Hepatocyte (in vitro differentiated cells): Measurements from ENCODE around the gene RPL28. TPM values are rescaled to one million over a fixed set of nuclear protein-coding genes. Genes with fewer than 3 reads are reported as not detected.

ENCODE experiments used
- DNase-seq: peaks from one replicate; pipeline ENCODE4 v3.0.0-alpha.2; 2016; ENCODE audit warnings: low spot score
- H2AFZ ChIP-seq: fragments of 200-600 bp; sonication (generic); 2 replicates; pipeline ENCODE4 v1.6.0; 2016; ENCODE audit warnings: antibody characterized with exemption, mild to moderate bottlenecking
- H3K27ac ChIP-seq: fragments of 200-600 bp; sonication (generic); 2 replicates; pipeline ENCODE4 v1.5.1; 2016; ENCODE audit warnings: mild to moderate bottlenecking
- H3K27me3 ChIP-seq: fragments of 200-600 bp; sonication (generic); 2 replicates; pipeline ENCODE4 v1.6.1; 2016
- H3K36me3 ChIP-seq: fragments of 200-600 bp; sonication (generic); replicated peaks from 2 replicates; pipeline ENCODE4 v1.5.1; 2016; ENCODE audit warnings: low read depth; ENCODE audit not compliant: insufficient read depth
- H3K4me1 ChIP-seq: fragments of 200-600 bp; sonication (generic); 2 replicates; pipeline ENCODE4 v1.5.1; 2016; ENCODE audit warnings: mild to moderate bottlenecking, moderate library complexity; ENCODE audit not compliant: insufficient read depth
- H3K4me2 ChIP-seq: fragments of 200-600 bp; sonication (generic); 2 replicates; pipeline ENCODE4 v1.6.0; 2016
- H3K4me3 ChIP-seq: fragments of 200-600 bp; sonication (generic); 2 replicates; pipeline ENCODE4 v1.5.1; 2016; ENCODE audit warnings: mild to moderate bottlenecking
- H3K79me2 ChIP-seq: fragments of 200-600 bp; sonication (generic); 2 replicates; pipeline ENCODE4 v1.6.0; 2017; ENCODE audit warnings: mild to moderate bottlenecking
- H3K9me2 ChIP-seq: fragments of 200-600 bp; sonication (generic); replicated peaks from 2 replicates; pipeline ENCODE4 v1.6.0; 2017; ENCODE audit warnings: mild to moderate bottlenecking; ENCODE audit not compliant: insufficient read depth
- H3K9me3 ChIP-seq: fragments of 200-600 bp; sonication (generic); 2 replicates; pipeline ENCODE4 v1.5.1; 2016; ENCODE audit warnings: low read depth, mild to moderate bottlenecking
- H4K20me1 ChIP-seq: fragments of 200-600 bp; sonication (generic); 2 replicates; pipeline ENCODE4 v1.6.0; 2016; ENCODE audit warnings: mild to moderate bottlenecking; ENCODE audit not compliant: insufficient read depth, poor library complexity, severe bottlenecking
- CTCF ChIP-seq: fragments of 200-600 bp; sonication (generic); IDR thresholded peaks from 2 replicates; pipeline ENCODE4 v1.5.1; 2016; ENCODE audit warnings: antibody characterized with exemption, mild to moderate bottlenecking; ENCODE audit not compliant: poor library complexity
- EZH2 ChIP-seq: fragments of 200-600 bp; sonication (generic); IDR thresholded peaks from 2 replicates; pipeline ENCODE4 v1.6.1; 2016; ENCODE audit warnings: antibody characterized with exemption, mild to moderate bottlenecking, borderline replicate concordance
- EZH2phosphoT487 ChIP-seq: fragments of 200-600 bp; sonication (generic); IDR thresholded peaks from one replicate; pipeline ENCODE4 v1.6.1; 2018; ENCODE audit warnings: antibody characterized with exemption, mild to moderate bottlenecking, low read depth, moderate library complexity; ENCODE audit not compliant: unreplicated experiment, severe bottlenecking
- WGBS: methylation state at CpG from one replicate; pipeline ENCODE4 v1.1.6; 2016; ENCODE audit warnings: low lambda C conversion rate; ENCODE audit errors: missing lambda C conversion rate; 5-methylcytosine and 5-hydroxymethylcytosine counted together
- polyA plus RNA-seq: library from polyadenylated mRNA; unstranded; fragments of >200 nt; fragmentation: Nextera tagmentation; extraction: Ambion mirVana; gene quantifications from 2 replicates; pipeline ENCODE4 v1.2.1, GENCODE V29; 2016
- total RNA-seq: library from RNA; depleted of rRNA; stranded (reverse); fragments of >200 nt; gene quantifications from 2 replicates; pipeline ENCODE4 v1.2.3, GENCODE V29; 2014

The RPL28 gene
- total and polyA plus RNA-seq, 2 experiments from 2014 or later: 437 to 604 TPM

GRCh38 chr19:55391702-55392615 is 6.2 kb downstream of the RPL28 start:
- TF ChIP-seq EZH2phosphoT487: no peak
- no peak for TF ChIP-seq CTCF
- TF ChIP-seq EZH2: no peak
- Histone ChIP-seq H3K4me1 (peaks cover 19% of the 10 kb centered on the region), H3K9me3 (no peaks in the 10 kb centered on the region), H3K27ac (no peak overlapping the region), H4K20me1 (peaks cover 39% of the 10 kb centered on the region), H2AFZ (no peak overlapping the region), H3K4me3 (no peak overlapping the region), H3K27me3 (no peaks in the 10 kb centered on the region), H3K79me2 (peaks cover 27% of the 10 kb centered on the region), H3K9me2 (no peaks in the 10 kb centered on the region), H3K36me3 (no peaks in the 10 kb centered on the region), H3K4me2 (no peak overlapping the region)
- WGBS: 53% methylated on average over 18 of the region's 18 CpGs
- DNase-seq: no peak

GRCh38 chr19:55392820-55393761 is 7.4 kb downstream of the RPL28 start:
- H3K27me3 ChIP-seq: no peaks in the 10 kb centered on the region

DNA sequence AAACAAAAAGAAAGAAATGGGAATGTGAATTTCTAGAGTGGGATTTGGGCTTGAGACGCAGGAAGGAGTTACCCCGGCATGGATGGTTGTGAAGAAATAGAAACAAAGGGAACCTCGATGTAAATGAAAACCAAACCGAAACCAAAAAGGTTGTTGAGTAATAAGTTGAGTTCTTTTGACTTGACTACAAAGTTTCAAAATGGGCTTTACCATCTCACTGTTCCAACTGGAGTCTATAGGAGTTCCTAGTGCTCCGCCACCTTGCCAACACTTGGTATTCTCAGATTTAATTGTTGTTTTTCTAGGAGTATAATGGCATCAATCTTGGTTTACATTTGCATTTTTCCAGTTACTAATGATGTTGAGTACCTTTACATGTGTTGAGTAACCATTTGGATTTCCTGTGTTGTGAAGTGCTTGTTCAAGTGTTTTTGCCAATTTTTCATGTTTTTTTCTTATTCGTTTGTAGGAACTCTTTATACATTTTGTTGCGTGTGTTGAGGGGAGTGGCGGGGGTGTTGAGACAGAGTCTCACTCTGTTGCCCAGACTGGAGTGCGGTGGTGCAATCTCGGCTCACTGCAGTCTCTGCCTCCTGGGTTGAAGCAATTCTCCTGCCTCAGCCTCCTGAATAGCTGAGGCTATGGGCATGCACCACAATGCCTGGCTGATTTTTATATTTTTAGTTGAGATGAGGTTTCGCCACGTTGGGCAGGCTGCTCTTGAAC is 12.6 kb downstream of the RPL28 start:
- H4K20me1 ChIP-seq: no peaks in the 10 kb centered on the region
- no peaks in the 10 kb centered on the region for H3K9me2 ChIP-seq
- no peak overlapping the region for H3K27ac ChIP-seq

More at GRCh38 chr19:55392820-55393761, 7.4 kb downstream of the RPL28 start:
- H4K20me1 ChIP-seq: peaks cover 28% of the 10 kb centered on the region
- H3K4me1 ChIP-seq: peaks cover 8% of the 10 kb centered on the region
- no peak overlapping the region for H3K4me2 ChIP-seq
- WGBS: 62% methylated on average over 17 of the region's 18 CpGs
- no peaks in the 10 kb centered on the region for H3K9me3 ChIP-seq
- H3K27ac ChIP-seq: no peak overlapping the region
- DNase-seq: no peak
- peaks cover 15% of the 10 kb centered on the region for H3K79me2 ChIP-seq
- H3K4me3 ChIP-seq: no peak overlapping the region
- no peaks in the 10 kb centered on the region for H3K36me3 ChIP-seq
- H3K9me2 ChIP-seq: no peaks in the 10 kb centered on the region
- no peak overlapping the region for H2AFZ ChIP-seq
- TF ChIP-seq EZH2phosphoT487: no peak
- no peak for TF ChIP-seq EZH2

More for the DNA sequence above, 12.6 kb downstream of the RPL28 start:
- Histone ChIP-seq H3K79me2 (peaks cover 4% of the 10 kb centered on the region), H3K36me3 (no peaks in the 10 kb centered on the region), H3K4me1 (no peaks in the 10 kb centered on the region), H3K9me3 (no peaks in the 10 kb centered on the region), H2AFZ (no peak overlapping the region), H3K4me2 (no peak overlapping the region), H3K27me3 (no peaks in the 10 kb centered on the region), H3K4me3 (no peak overlapping the region)
- DNase-seq: no peak
- 98% methylated on average over 12 of the region's 12 CpGs for WGBS
- no peak for TF ChIP-seq EZH2phosphoT487
- TF ChIP-seq CTCF: no peak
- TF ChIP-seq EZH2: no peak
